Measurements from ENCODE around the gene ZBTB16. TPM values are rescaled to one million over a fixed set of nuclear protein-coding genes. Genes with fewer than 3 reads are reported as not detected.
A peak's percentile ranks its signal among the peaks of the same experiment; 100 is the strongest.

The ZBTB16 gene
- total RNA-seq, 1 donor from 2014 or later, result 0.17 TPM

- no peak overlapping the region for H3K4me3 ChIP-seq (ENCODE audit: low read depth, low read length)
- no peak for TF ChIP-seq CTCF (conservative IDR thresholded peaks at IDR 0.05; ENCODE audit: low read depth, low read length)
- DNase-seq (ENCODE audit: low read depth), result no peak
Observed at GRCh38 chr11:114253771-114254170, 194.3 kb downstream of the ZBTB16 start.

- H3K4me3 ChIP-seq (ENCODE audit: low read depth, low read length), result no peak overlapping the region
- no peak for DNase-seq (ENCODE audit: low read depth)
- TF ChIP-seq CTCF (conservative IDR thresholded peaks at IDR 0.05; ENCODE audit: low read depth, low read length), result no peak
Observed at GRCh38 chr11:114254571-114255146, 195.1 kb downstream of the ZBTB16 start.

DNA sequence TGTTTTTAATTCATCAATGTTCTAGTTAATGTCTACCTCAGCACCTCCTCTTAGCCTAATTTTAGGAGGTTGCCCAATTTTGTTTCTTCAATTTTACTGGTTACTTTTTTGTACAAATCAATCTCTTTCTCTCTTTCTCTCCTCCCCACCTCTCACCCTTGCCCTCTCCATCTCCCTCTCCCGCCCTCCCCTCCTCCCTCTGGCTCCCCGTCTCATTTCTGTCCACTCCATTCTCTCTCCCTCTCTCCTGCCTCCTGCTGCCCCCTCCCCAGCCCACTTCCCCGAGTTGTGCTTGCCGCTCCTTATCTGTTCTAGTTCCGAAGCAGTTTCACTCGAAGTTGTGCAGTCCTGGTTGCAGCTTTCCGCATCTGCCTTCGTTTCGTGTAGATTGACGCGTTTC lies 195.8 kb downstream of the ZBTB16 start:
- no peak overlapping the region for H3K4me3 ChIP-seq (ENCODE audit: low read depth, low read length)
- no peak for TF ChIP-seq CTCF (conservative IDR thresholded peaks at IDR 0.05; ENCODE audit: low read depth, low read length)
- DNase-seq (ENCODE audit: low read depth), result no peak

- DNase-seq (ENCODE audit: low read depth), result no peak
- H3K4me3 ChIP-seq (ENCODE audit: low read depth, low read length), result no peak overlapping the region
- no peak for TF ChIP-seq CTCF (conservative IDR thresholded peaks at IDR 0.05; ENCODE audit: low read depth, low read length)
Observed at GRCh38 chr11:114256176-114256966, 196.9 kb downstream of the ZBTB16 start.

GRCh38 chr11:114256967-114257286 lies 197.4 kb downstream of the ZBTB16 start:
- DNase-seq (ENCODE audit: low read depth), result no peak
- no peak overlapping the region for H3K4me3 ChIP-seq (ENCODE audit: low read depth, low read length)
- TF ChIP-seq CTCF (conservative IDR thresholded peaks at IDR 0.05; ENCODE audit: low read depth, low read length), result no peak

- DNase-seq (ENCODE audit: low read depth), result no peak
- peak; percentile 55 for TF ChIP-seq CTCF (conservative IDR thresholded peaks at IDR 0.05; ENCODE audit: low read depth, low read length)
- no peak overlapping the region for H3K4me3 ChIP-seq (ENCODE audit: low read depth, low read length)
Observed at GRCh38 chr11:114257621-114258558, 198.4 kb downstream of the ZBTB16 start.

All from epithelial cell of proximal tubule (primary cell).